A673 (cell line): ENCODE data around the gene NSUN3. TPM values are rescaled to one million over a fixed set of nuclear protein-coding genes. Genes with fewer than 3 reads are reported as not detected.

Source experiments
- BruUV-seq: library from RNA; stranded (reverse); fragments of 400-500 nt; replicated peaks from 2 replicates; lab custom pipeline; 2021; lab: Mats Ljungman, UMichigan
- CTCF ChIA-PET: fragments of 300-600 bp; sonication (Branson Sonifier 250); formaldehyde crosslinking; loops from one replicate; lab custom pipeline; 2022; ENCODE audit warnings: antibody characterized with exemption; lab: Charles Lee
- POLR2A ChIA-PET: fragments of 300-600 bp; sonication (Branson Sonifier 250); formaldehyde crosslinking; loops from one replicate; lab custom pipeline; 2022; ENCODE audit warnings: antibody characterized with exemption; ENCODE audit not compliant: low non-redundant PET; lab: Charles Lee
- DNase-seq: peaks from one replicate; pipeline ENCODE4 v3.0.0-alpha.2; 2015; ENCODE audit warnings: low spot score
- H3K27ac ChIP-seq: fragments of 200-600 bp; sonication (generic); 2 replicates; pipeline ENCODE4 v1.5.1; 2016; ENCODE audit warnings: mixed run types, low read depth, mild to moderate bottlenecking, mixed read lengths, antibody characterized with exemption, low read length; ENCODE audit not compliant: poor library complexity, severe bottlenecking
- H3K27me3 ChIP-seq: fragments of 200-600 bp; sonication (generic); replicated peaks from 2 replicates; pipeline ENCODE4 v1.6.1; 2017; ENCODE audit warnings: mixed run types, low read depth, mild to moderate bottlenecking, mixed read lengths, antibody characterized with exemption, low read length; ENCODE audit not compliant: insufficient read depth, poor library complexity
- H3K36me3 ChIP-seq: fragments of 200-600 bp; sonication (generic); 2 replicates; pipeline ENCODE4 v1.6.1; 2016; ENCODE audit warnings: mixed run types, mild to moderate bottlenecking, mixed read lengths, antibody characterized with exemption, low read length; ENCODE audit not compliant: insufficient read depth, poor library complexity, severe bottlenecking
- H3K4me1 ChIP-seq: fragments of 200-600 bp; sonication (generic); 2 replicates; pipeline ENCODE4 v1.6.1; 2017; ENCODE audit warnings: mixed run types, mild to moderate bottlenecking, mixed read lengths, antibody characterized with exemption, low read length; ENCODE audit not compliant: insufficient read depth, poor library complexity, severe bottlenecking
- H3K4me3 ChIP-seq: fragments of 200-600 bp; sonication (generic); 2 replicates; pipeline ENCODE4 v1.5.1; 2016; ENCODE audit warnings: low read depth, mixed run types, mild to moderate bottlenecking, mixed read lengths, low read length; ENCODE audit not compliant: poor library complexity, severe bottlenecking
- H3K9me3 ChIP-seq: fragments of 200-600 bp; sonication (generic); 2 replicates; pipeline ENCODE4 v1.6.1; 2016; ENCODE audit warnings: mixed run types, low read depth, mild to moderate bottlenecking, mixed read lengths, antibody characterized with exemption, low read length; ENCODE audit not compliant: poor library complexity, severe bottlenecking
- EZH2 ChIP-seq: fragments of 200-600 bp; sonication (generic); IDR thresholded peaks from 2 replicates; pipeline ENCODE4 v1.6.1; 2017; ENCODE audit warnings: borderline replicate concordance, low read depth, mild to moderate bottlenecking, mixed read lengths, antibody characterized with exemption, low read length; ENCODE audit not compliant: poor library complexity, severe bottlenecking
- intact Hi-C: fragments of 100-400 bp; cut with micrococcal nuclease; formaldehyde crosslinking; loops from one replicate; pipeline ENCODE4 v1.10.0; 2022; ENCODE audit not compliant: unreplicated experiment
- total RNA-seq: library from RNA; stranded (reverse); gene quantifications from 2 replicates; pipeline ENCODE4 v1.2.3, GENCODE V29; 2021
- TF ChIP-seq, protein P1 (sequence below): fragments of 300-800, 200-600 bp; sonication (generic); conservative IDR thresholded peaks from 2 replicates; pipeline ENCODE4 v1.5.1; 2017; ENCODE audit warnings: low read depth, mild to moderate bottlenecking, antibody characterized with exemption, low read length, moderate library complexity, mixed read lengths

Gene NSUN3
- total RNA-seq, 1 experiment from 2014 or later, result 15.6 TPM

DNA sequence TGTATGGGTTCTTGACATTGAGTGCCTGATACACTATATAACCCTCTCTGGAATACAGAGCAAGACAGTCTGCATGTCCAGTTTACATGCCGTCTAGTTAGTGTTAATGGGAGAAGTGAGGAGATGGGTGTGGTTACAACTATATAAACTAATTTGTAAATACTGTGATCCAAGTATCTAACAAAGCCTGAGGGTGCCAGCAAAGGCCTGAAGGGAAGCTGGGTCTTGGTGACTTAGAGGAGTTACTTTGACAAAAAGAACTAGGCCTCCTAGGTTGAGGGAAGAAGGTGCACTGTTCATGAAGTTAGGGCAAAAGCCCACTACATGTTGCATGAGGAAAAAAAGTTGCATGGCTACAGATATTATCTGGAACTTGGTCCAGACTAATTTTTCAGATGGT lies 2.3 kb downstream of the NSUN3 start:
- ChIA-PET CTCF (no interaction called here), POLR2A (no interaction called here)
- TF ChIP-seq EZH2, result no peak
- TF ChIP-seq, protein P1, sequence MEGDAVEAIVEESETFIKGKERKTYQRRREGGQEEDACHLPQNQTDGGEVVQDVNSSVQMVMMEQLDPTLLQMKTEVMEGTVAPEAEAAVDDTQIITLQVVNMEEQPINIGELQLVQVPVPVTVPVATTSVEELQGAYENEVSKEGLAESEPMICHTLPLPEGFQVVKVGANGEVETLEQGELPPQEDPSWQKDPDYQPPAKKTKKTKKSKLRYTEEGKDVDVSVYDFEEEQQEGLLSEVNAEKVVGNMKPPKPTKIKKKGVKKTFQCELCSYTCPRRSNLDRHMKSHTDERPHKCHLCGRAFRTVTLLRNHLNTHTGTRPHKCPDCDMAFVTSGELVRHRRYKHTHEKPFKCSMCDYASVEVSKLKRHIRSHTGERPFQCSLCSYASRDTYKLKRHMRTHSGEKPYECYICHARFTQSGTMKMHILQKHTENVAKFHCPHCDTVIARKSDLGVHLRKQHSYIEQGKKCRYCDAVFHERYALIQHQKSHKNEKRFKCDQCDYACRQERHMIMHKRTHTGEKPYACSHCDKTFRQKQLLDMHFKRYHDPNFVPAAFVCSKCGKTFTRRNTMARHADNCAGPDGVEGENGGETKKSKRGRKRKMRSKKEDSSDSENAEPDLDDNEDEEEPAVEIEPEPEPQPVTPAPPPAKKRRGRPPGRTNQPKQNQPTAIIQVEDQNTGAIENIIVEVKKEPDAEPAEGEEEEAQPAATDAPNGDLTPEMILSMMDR, result no peak
- intact Hi-C loops, result loop anchor here (5.0 kb wide), 1 partner anchor 158 kb away; no protein-coding TSS in a partner anchor
- no peaks in the 10 kb centered on the region for H3K27me3 ChIP-seq
- no peak overlapping the region for H3K27ac ChIP-seq
- peaks cover 1% of the 10 kb centered on the region for H3K36me3 ChIP-seq
- peaks cover 14% of the 10 kb centered on the region for H3K4me1 ChIP-seq
- no peak for DNase-seq
- no TSS peak for BruUV-seq
- no peak overlapping the region for H3K4me3 ChIP-seq
- no peaks in the 10 kb centered on the region for H3K9me3 ChIP-seq

DNA sequence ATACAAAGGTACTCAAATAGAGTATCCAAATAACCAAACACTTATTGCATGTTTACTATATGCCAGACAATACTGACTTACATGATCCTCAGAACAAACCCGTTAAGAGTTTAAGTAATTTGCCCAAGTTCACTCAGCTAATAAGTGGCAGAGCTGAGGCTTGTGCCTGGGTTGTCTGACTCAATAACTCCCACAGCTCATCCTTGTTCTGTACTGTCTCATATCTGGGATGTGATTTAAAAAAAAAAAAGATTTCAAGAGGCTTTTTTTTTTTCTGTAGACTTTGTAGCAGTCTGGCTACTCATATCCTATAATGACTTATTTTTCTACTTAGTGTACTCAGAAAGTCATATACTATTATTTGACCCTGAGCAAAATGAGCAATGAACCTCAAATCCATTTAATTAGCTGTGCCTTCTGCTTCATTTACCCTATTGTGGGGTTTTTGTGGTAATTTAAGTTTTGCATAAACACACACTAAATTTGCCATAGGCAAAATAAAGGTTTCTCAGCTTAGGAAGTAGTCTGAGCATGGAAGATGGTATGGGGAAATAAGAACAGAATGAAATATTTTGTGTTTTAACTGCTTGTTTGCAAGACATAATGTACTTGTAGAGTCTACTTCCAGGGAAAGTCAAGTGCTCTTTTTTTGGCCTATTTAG lies 3.1 kb downstream of the NSUN3 start:
- no peak overlapping the region for H3K27ac ChIP-seq
- CTCF ChIA-PET, result no interaction called here
- H3K9me3 ChIP-seq, result no peaks in the 10 kb centered on the region
- TF ChIP-seq, protein P1, result no peak
- TF ChIP-seq EZH2, result no peak
- peaks cover 14% of the 10 kb centered on the region for H3K4me1 ChIP-seq
- no peak for DNase-seq
- H3K36me3 ChIP-seq, result no peaks in the 10 kb centered on the region
- H3K27me3 ChIP-seq, result no peaks in the 10 kb centered on the region
- H3K4me3 ChIP-seq, result no peak overlapping the region
- POLR2A ChIA-PET, result no interaction called here
- BruUV-seq, result no TSS peak
- intact Hi-C loops, result loop anchor here (5.0 kb wide), 1 partner anchor 159 kb away; no protein-coding TSS in a partner anchor

DNA sequence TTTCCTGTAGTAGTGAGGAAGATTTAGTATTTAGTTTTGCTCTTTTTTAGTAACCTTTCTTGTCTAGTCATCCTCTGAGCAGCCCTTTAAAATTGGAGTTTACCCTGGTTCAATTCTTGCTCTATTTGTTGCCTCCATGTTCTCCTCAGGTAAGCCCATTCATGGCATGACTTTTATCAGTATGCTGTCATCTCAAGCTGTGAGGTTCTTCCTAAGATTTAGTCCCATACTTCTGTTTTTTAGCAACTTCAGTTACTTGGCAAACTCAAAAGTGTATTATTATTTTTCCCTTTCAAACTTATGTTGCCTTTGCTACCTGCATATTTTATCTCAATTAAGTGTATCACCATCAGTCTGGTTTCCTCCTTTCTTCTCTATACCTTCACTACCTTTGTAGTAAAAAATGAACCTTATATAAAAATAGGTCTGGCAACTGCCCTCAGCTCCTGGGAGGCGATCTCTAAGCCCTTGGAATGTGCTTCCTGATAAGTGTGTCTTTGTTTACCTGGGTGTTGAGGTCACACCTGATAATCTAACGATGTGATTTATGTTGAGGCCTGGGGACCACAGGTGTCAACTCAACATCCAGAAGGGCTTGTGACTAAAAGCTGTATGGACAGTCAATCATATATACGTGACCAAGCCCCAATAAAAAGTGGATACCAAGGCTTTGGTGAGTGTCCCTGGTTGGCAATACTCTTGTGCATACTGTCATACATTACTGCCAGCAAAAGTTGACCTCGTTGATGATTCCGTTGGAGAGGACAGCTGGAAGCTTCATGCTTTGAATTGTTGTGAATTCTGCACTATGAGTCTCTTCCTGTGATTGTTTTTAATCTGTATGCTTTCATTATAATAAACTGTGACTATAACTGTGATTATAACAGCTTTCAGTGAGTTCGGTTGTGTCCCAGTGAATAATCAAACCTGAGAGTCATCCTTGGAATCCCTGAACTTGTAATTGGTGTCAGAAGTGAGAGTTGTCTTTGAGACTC lies 3.9 kb downstream of the NSUN3 start:
- no TSS peak for BruUV-seq
- no peak for DNase-seq
- TF ChIP-seq, protein P1, result no peak
- no peak for TF ChIP-seq EZH2
- CTCF ChIA-PET, result no interaction called here
- Histone ChIP-seq H3K27ac (no peak overlapping the region), H3K36me3 (no peaks in the 10 kb centered on the region), H3K4me3 (no peak overlapping the region), H3K4me1 (peaks cover 14% of the 10 kb centered on the region), H3K9me3 (no peaks in the 10 kb centered on the region), H3K27me3 (no peaks in the 10 kb centered on the region)
- intact Hi-C loops, result loop anchor here (5.0 kb wide), 1 partner anchor 160 kb away; no protein-coding TSS in a partner anchor
- POLR2A ChIA-PET, result no interaction called here
